Stimulated activated CD4-positive, alpha-beta T cell treated with anti-CD3 and anti-CD28 coated beads, Interleukin-2, amount 100 ng/mL, for 4 hours (primary cell): ENCODE measurements around the gene ADARB1.
"Not testable (repeated sequence)": the region's sequence is repeated elsewhere in the genome, so short reads cannot be mapped to it uniquely, and the experiment has no call there.

Experiments
- DNase-seq: peaks from one replicate; pipeline ENCODE4 v3.0.0-alpha.2; 2020; ENCODE audit warnings: low read depth

Gene ADARB1

DNA sequence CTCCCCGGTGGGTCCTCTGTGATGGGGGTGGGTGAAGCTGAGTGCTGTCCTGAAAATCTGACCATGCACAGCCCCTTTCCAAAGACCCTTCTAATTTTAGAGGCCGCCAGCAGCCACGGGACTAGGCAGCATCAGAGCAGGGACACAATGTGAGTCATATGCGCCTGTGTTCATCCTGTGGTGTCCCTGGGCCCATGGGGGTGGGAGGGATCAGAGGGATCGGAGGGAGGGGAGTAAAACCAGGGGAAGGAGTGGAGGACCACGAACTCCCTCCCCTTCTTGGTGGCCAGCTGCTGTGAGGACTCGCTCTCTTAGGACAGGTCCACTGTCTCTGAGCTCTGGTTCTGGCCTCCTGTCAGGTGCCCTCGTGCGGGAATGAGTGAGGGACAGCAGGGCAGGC is 61.5 kb downstream of the ADARB1 start:
- no peak for DNase-seq

DNA sequence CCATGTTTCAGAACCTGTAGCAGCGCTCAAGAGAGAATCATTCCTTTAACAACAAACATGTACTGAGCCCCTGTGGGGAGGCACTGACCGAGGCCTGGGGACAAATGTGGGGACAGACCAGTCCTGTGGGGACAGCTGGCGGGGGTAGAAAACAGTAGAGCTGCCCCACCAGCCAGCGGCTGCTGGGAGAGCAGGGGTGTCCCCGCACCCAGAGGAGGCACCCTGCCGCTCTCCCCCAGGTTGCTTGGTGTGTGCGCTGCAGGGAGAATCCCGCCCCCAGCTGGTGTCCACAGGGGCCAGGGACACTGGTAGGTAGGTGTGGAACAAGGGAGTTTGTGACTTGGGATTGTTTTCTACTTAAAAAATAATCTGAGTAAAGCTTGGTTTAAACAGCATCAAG is 62.1 kb downstream of the ADARB1 start:
- no peak for DNase-seq

DNA sequence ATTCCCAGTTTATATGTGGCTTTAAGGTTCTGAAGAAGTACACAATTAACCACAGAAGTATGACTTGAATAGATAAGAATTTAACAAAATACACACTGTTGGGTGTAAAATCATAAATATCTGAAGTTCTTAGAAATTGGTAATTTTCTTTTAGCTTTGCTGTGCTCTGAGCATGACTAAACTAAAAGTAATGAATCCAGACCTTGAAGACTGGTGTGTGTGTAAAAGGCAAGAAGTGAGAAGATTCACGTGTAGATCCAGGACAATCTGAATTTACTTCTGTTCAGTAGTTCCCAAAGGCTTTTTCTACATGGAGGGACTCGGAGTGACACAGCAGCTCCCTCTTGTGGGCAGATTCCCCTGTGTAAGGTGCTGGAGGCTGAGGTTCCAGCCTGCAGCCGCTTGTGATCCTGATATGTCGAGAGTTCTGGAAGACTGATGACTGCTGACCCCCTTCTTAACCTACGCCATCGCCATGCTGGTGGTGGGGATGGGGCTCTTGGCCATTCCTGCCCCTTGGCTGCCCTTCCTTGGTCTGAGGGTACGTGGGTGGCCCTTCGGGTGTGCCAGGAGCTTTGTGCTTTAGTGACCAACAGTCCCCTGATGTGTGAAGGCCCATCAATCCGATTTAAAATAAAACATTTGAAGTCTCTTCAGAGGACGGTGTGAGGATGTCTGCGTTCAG is 62.7 kb downstream of the ADARB1 start:
- DNase-seq: peak; percentile 51

DNA sequence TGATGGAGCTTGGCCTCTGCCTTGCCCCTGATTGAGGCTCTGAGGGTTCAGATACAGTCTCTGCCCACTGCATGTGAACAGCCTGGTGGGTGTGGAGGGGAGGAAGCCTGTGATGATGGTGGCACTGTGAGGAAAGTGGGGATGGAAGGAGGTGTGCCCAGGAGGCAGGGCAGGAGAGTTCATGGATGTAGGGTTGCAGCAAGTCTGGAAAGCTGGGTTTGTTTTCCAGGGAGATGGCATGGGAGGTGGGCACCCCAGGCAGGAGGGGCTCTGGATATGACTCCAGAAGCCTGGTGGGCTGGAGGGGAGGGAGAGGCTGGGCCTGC is 63.2 kb downstream of the ADARB1 start:
- no peak for DNase-seq

DNA sequence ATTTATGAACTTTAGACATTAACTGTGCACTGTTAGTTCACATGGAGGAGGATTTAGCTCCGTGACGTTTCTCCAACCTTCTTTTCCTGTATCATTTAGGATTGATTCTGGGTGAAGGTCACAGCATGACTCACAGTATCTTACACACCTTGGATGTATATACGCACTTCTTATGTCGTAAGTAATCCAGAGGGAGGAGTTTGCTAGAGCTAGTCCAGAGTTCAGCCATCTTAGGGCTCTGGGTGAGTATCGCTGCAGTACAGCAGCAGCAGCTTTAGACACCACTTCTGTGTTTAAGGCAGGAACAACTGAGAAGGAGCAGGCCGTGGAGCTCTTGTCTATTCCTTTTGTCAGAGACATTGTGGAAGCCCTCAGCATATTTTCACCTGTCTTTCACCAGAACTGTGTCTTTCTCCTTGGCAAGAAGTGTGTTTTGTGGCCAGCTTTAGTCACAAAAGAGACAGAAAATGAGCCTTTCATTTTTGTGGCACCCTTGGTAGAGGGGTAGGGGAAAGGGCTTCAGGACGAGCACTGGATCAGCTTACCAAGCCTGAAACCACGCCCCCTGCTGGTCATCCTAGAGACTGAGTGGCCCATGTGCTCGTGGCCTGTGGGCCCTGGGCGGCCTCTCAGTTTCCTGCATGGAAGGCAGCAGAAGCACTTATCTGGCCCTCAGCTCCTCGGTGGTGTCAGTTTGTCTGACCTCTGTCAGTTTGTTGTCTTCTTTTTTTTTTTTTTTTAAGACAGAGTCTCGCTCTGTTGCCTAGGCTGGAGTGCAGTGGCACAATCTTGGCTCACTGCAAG is 64.0 kb downstream of the ADARB1 start:
- DNase-seq: peak; percentile 48

DNA sequence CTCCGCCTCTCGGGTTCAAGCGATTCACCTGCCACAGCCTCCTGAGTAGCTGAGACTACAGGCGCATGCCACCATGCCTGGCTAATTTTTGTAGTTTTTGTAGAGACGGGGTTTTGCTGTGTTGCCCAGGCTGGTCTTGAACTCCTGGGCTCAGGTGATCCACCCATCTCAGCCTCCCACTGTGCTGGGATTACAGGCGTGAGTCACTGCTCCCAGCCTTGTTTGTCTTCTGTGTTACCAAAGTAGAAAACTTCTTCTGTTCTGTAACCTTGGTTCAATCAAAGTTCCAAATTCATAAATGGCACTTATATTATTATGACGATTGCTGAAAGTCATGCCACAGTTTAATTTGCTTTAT is 64.6 kb downstream of the ADARB1 start:
- DNase-seq: not testable (repeated sequence)

DNA sequence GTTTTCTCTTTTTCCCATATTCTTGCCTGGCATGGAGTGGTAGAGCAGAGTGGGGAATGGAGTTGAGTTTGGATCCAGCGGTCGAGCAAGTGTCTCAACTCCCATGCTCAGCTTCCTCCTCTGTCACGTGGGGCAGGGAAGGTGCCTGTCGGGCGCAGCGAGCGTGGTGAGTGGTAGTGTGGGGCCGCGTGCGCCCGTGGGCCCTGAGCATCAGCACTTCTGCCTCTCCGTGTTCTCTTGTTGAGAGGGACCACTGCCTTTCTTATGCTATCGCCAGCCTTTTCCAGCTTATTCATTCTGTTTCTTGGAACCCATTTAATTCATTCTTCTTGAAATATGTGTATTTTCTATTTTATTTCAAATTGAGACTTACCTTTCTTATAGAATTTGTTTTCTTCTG is 65.1 kb downstream of the ADARB1 start:
- no peak for DNase-seq

DNA sequence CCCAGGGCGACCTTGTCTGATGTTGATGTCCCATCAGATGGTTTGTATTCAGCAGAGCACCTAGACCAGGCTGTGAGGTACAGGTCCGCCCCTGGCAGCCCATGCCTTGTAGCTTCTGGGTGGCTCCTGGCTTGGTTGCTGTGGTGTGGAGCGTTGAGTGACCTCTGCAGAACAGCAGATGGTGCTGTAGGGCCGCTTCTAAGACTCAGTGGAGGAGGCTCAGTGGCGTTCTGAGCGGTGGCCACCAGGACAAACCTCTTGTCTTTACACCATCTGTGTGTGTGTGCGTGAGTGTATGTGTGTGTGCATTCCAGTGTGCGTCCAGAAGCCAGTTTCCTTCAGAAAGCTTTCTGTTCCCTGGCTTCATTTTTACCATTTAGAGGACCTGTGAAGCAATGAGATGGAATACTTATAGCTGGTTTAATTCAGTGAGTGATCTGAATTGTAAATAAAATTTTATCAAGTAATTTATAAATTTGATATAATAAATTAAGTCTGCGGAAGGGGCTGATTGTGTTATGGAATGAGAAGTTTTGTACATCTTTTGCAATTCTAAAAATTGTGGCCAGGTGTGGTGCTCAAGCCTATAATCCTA is 66.1 kb downstream of the ADARB1 start:
- peak; percentile 19 for DNase-seq

DNA sequence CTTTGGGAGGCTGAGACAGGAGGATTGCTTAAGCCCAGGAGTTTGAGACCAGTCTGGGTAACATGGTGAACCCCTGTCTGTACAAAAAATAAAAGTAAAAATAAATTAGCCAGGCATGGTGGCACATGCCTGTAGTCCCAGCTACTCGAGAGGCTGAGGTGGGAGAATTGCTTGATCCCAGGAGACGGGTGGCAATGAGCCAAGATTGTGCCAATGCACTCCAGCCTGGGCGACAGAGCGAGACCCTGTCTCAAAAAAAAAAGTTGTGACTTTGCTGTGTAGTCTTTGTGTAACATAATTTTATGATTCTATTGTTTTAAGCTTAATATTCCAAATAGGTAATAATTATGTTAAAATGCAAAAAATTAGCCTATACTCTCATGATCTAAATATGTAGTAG is 66.6 kb downstream of the ADARB1 start:
- not testable (repeated sequence) for DNase-seq

DNA sequence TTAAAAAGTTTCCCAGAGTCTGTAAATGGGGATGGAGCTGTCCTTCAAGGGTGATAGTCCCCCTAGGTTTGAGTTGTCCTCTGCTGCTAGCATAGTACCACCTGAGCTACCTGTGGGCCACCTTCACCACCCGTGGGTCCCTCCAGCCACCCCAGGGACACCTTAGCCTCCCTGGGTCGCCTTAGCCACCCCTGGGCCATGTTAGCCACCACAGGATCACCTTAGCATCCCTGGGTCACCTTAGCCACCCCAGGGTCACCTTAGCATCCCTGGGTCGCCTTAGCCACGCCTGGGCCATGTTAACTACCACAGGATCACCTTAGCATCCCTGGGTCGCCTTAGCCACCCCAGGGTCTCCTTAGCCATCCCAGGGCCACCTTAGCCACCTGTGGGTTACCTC is 67.1 kb downstream of the ADARB1 start:
- DNase-seq: no peak

DNA sequence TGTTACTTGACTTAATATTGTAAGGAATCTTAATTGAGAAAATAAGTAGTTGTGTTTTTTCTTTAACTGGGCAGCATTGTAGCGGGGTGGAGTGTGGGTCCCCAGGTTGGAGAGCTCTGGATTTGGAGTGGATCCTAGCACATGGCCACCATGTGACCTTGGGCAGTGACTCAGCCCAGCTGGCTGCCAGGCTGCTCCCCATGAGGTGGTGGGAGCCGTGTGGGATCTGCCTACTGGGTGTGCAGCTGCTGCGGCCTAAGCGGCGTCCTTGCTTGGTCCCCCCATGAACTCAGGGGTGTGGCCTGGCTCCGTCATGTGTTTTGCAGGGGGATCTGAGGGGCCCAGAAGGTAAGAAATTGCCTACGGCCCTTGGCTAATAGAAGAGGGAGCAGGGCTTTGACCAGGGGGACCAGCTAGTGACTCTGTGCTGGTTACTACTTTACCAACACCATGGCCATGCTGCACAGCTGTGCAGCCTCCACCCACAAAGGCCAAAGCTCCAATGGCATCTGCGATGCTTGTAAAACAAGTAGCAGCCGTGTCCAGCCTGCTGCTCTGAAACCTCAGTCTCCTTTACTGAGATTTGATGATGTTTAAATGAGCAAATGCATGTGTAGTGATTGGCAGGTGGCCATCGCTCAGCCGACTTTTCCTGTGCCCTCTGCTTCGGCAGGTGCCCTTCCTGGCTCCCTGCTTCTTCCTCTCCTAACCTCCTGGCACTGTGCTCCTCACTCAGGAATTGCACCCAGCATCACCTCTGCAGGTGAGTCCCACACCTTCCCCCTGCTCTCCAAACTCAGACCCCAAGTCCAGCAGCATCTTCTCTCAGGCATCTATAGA is 68.3 kb downstream of the ADARB1 start:
- DNase-seq: no peak

DNA sequence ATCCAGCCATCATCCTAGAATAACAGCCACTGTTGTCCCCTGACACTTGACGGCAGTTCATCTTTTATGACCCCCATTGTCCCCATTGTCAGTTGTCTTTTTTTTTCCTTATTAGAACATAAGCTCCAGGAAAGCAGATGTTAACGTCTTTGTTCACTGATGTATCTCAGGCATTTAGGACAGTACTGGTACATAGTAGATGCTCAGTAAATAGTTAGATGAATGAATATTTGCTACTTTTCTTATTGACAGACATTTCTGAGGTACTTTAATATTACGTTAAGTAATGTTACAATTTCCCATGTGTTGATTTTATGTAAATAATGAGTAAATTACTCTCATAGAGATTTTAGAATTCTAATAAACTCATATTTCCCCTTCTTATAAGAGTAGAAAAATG is 69.5 kb downstream of the ADARB1 start:
- DNase-seq: no peak

DNA sequence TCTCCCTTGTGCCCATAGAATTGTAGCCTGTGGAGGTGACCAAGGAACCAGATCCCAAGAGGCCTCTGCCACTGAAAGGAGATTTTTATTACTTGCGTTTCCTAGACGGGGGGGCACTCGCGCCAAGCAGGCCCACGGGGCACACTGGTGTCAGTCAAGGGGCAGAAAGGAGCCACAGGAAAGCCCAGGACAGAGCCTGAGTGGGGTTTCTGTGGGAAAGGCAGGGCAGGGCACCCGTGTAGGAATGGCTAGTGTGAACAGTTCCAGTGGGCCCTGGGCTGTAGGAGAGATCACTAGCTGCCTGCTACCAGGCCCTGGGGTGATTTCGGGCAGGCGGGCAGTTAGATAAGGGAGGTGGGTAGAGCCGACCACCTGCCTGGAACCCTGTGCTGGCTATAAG is 70.8 kb downstream of the ADARB1 start:
- DNase-seq: no peak

DNA sequence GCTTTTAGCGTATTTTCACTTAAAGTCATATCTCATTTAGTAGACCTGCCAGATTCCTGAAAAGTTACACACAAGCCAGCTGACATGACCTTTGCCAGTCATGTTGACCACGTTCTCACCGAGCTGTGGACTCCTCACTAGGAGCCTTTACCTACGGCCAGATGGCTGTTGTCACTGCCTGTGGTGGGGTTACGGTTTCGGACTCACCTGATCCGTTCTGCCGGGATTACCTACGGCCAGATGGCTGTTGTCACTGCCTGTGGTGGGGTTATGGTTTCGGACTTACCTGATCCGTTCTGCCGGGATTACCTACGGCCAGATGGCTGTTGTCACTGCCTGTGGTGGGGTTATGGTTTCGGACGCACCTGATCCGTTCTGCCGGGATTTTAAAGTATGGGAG is 71.5 kb downstream of the ADARB1 start:
- DNase-seq: not testable (repeated sequence)

DNA sequence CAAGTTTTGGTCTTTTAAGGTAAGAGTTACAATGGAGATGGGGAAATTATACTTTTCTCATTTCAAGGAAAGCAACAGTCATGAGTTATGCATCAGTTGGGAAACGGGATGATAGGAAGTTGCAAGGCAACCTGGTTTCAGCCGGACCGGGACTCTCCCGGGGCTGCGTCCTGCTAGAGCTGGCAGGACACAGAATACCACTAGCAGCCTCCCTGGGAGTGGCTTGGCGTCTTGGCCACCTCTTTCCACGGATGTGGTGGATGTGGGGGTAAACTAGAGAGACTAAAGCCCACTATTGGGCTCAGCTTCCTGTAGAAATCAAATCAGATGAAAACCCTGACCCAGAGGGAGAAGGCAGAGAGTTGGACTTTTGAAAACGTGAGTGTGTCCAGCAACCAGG is 71.9 kb downstream of the ADARB1 start:
- no peak for DNase-seq

DNA sequence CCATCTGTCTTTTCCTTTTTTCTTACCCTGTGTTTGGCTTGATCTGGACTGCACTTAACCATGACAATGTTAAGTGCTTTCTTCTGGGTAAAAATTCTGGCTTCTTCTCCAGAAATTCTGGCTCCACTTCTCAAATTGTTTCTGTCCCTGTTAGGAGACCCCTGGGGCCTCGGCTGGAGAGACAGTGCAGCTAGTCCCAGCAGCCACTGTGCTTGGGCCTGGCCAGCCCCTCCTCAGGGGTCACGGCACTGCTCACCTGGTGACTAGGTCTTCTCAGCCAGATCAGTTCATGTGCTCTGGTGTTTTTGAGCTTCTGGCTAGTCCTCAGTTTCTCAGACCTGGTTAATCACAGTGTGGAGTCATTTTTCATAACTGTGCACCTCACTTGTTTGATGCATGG is 72.4 kb downstream of the ADARB1 start:
- no peak for DNase-seq

DNA sequence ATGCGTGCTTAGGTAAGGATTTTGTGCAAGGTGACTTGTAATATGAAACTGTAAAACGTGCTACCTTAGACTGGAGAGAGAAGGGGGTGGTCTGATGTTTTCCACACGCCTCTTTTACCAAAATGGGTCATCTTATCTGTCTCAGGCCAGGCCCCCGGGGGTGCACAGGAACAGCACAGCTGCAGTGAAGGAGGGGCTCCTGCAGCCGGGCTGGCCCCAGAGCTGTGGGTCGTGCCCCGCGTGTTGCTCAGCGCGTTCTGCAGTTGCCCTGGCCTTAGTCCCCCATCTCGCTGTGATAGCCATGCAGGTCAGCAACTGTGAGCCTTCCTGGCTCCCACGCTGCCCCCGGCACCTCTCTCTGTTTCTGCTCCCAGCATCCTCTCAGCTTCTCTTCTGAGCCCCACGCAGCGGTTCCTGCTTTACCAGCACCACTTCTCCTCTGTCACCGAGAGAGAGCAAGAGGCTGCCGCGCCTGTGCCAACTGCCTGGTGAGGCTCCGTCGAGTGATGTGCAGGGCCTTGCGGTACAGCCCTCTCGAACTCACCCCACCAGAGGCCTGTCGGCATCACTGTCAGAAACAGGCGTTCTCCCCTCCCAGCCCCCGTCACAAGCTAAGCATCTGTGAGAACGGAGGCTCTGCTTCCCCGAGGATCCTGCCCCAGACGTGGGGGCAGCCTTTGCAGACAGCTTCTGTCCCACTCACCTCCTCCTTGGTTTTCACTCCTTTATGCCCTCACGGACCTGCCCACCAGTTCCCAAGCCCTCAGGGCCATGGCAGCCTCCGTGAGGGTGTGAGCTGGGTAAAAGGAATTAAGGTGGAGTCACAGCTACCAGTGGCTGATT is 73.3 kb downstream of the ADARB1 start:
- DNase-seq: no peak

DNA sequence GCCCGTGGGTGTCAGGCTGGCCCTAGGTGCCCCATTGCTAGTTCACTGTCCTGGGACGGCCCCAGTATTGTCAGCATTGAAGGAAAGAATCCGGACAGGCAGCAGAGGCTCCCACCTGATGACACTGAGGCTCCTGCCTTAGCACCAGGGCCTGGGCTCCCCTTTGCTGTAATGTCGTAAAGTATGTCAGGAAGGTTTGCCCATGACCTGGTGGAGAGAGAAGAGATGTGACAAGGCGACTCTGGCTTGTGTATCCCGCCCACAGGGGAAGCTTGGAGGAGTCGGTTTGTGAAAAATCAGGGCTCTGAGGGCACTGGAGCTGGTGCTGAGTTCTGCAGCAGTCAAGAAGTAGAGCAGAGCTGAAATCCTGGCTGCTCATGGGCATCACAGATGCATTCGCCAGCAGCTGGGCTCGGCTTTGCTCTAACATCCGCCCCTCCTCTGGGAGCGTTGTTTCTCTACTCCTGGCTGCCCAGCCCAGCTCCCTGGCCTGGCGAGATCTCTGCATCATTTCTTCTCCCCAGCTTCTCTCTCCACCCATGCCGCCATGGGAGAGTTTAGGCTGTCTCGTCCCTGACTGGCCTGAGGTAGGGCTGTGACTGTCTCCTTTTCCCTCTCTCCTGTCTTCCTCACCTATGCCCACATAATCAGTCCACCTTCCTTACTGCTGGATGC is 74.1 kb downstream of the ADARB1 start:
- no peak for DNase-seq

DNA sequence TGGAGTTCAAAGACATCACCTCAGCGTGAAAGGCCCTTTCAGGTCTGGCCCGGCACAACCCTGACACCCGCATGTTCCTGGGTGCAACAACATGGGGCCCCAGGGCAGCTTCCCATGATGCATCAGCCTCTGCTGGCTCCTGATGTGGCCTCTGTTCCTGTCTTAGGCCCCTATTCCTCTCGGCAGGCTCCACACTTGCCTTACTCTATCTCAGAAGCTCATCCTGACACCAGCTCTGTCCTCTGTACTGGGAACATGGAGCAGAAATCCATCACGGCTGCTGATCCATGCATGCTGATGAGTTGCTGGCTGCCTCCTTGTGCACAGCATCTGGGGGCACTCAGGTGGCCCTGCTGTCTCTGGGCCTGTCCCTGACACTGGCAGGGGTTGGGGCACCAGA is 74.6 kb downstream of the ADARB1 start:
- DNase-seq: no peak

DNA sequence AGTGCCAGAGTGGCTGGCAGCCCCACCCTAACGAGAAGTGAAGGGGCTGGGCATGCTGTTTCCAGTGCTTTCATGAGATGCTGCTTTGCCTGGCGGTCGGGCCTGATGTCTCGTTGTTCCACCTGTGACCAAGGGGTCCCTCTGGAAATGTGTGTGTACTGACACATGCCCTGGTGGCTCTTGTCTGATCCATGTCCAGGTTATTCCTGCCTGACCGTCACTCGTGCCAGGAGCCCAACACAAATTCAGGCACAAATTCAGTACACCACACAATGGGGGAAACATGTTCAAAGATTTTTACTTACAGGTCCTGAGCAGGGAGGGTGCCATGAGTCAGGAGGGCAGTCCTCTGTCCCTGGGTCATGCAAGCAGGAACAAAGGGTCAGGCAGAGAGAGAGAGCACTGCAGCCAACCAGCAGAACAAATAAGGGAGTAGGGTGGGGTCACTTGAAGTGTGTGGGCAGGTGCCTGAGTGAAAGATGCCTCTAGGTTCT is 76.3 kb downstream of the ADARB1 start:
- no peak for DNase-seq
